Keratinocyte (primary cell): Measurements from ENCODE around the gene SPOP.

Experiments
- CTCF ChIP-seq, 3 experiments: IDR thresholded peaks in 1 of 3; conservative IDR thresholded peaks in 1 of 3; optimal IDR thresholded peaks in 1 of 3; 2 replicates in 2 of 3; 3 replicates in 1 of 3; pipeline versions ENCODE3 to v1.5.1; 2011; ENCODE audit warnings: low read length in 3 of 3, mild to moderate bottlenecking in 3 of 3, moderate library complexity in 2 of 3, control low read depth in 1 of 3, inconsistent platforms in 1 of 3; ENCODE audit not compliant: insufficient read depth in 2 of 3; ENCODE audit errors: extremely low read depth in 1 of 3
- EZH2 ChIP-seq: IDR thresholded peaks from one replicate; pipeline ENCODE4 v1.6.1; 2012; ENCODE audit warnings: inconsistent platforms, mild to moderate bottlenecking, low read length, moderate library complexity

- TF ChIP-seq CTCF (optimal IDR thresholded peaks at IDR 0.05 in 1 of 3, IDR thresholded peaks at IDR 0.05 in 1 of 3, conservative IDR thresholded peaks at IDR 0.05 in 1 of 3; ENCODE audit: extremely low read depth in 1 of 3, insufficient read depth in 2 of 3, low read length in 3 of 3), result no peak
- no peak for TF ChIP-seq EZH2
Observed at GRCh38 chr17:49624896-49625295, 53.0 kb downstream of the SPOP start.
